Activated CD4-positive, CD25-positive, alpha-beta regulatory T cell treated with anti-CD3 and anti-CD28 coated beads, Interleukin-2, amount 50 U/mL, for 24 hours (primary cell): ENCODE data around the gene PSMC1.

Experiments
- ATAC-seq, 2 donors: fragments of 150-1000 bp; cut with Tn5 transposase; one replicate each; pipeline ENCODE4 v1.10.0; 2021; ENCODE audit warnings: mild to moderate bottlenecking in 1 of 2, moderate library complexity in 1 of 2

PSMC1 gene

DNA sequence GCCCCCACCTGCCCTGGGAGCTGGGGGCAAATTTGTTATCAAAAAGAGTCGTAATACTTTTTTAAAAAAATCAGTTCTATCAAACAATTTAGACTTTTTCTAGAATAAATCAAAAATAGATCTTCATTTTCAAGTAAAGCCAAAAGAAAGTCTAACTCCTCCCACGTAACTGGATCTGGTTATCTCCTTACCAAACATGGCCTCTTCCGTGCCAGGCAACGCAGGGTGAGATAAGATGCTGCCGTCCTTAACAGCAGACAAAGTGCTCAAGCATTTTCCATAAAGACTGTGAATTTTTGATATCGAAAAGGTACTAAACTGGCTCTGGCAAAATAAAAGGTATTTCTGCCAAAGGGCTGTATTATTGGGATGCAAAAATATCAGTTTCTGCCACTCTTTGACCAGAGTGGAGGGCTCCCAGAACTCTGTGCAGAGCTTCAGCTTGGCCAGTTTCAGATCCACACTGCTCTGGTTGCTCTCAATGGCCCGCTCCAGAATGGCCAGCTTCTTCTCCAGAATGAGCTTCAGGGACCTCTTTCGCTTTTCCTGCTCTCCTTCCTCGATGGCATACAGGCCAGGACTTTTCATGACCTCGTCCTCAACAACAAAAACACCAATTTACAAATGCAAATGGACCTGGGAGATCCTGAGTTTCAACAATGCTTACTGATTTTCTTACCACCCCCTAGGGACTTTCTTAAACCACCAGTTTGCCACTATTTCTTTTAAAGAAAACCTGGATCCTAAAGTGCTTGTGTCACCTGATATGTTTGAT lies 46.4 kb downstream of the PSMC1 start:
- no peak for ATAC-seq

GRCh38 chr14:90303473-90303872 lies 47.1 kb downstream of the PSMC1 start:
- ATAC-seq: no peak

GRCh38 chr14:90304502-90304901 lies 48.1 kb downstream of the PSMC1 start:
- no peak for ATAC-seq

- no peak for ATAC-seq
Observed at GRCh38 chr14:90305176-90305601, 48.8 kb downstream of the PSMC1 start.

DNA sequence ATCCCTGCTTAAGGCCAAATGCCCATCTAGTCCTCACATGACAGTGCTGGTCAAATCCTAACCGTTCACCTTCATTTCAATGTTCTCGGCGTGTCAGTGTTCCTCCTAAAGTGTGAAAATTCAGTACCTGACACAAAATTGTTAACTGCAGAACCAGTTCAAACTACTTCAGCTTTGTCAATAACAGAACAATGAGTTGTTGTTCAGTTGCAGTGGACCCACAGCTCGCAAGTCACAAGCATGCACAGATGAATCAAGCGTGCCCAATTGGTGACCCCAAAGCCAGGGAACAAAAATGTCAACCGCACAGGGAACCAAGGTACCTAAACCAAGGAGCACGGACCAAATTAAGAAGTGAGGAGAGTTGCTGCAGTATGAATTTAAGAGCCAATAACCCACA lies 52.2 kb downstream of the PSMC1 start:
- ATAC-seq: no peak

DNA sequence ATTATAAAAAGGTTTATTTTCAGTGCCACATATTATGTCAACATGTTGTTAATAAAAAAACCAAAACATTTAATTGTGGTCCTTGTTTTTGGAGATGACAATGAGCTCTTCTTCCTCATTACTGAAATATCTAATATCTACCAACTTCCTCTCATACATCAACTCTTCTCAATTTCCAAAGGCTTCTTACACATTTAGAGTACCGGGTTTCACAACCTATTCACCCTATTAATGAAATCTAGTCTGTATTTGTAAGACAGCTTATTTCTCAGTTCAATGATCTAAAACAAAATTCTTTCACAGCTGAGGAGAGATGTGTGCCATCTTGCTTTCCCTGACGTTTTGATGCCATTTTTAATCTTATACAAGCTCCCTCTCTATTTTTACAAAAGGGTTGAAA lies 60.9 kb downstream of the PSMC1 start:
- ATAC-seq: no peak

DNA sequence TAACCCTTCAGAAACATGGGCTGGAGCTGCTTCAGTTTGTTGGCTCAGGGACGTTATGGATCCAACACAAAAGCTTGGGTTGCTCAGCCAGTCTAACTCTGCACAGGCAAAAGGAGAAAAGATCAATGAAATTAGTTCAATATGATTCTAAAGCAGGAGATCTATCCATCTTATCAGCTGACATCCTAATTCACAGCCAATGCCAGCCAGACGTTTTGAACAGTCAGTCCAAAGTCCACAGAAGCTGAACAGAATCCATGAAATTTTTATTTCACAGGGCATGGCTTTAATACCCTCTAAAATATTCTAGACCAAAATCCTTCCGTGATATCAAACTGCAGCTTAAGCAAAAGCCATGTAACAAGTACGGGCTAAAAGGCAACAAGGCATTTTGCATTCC lies 61.7 kb downstream of the PSMC1 start:
- ATAC-seq: no peak

DNA sequence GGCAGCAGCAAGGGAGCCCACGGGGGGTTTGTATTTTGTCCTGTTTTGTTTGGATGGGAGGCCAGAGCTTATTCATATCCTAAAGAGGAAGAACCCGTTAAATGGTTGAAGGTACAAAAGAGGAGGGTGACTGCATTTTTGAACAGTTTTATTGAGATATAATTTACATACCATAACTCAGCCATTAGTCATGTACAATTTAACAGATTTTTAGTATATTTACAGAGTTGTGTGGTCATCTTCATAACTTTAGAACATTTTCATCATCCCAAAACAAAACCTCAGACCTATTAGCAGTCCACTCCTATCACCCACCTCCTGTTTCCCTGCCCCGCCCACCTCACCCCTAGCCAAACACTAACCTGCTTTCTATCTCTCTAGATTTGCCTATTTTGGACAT lies 62.8 kb downstream of the PSMC1 start:
- no peak for ATAC-seq

DNA sequence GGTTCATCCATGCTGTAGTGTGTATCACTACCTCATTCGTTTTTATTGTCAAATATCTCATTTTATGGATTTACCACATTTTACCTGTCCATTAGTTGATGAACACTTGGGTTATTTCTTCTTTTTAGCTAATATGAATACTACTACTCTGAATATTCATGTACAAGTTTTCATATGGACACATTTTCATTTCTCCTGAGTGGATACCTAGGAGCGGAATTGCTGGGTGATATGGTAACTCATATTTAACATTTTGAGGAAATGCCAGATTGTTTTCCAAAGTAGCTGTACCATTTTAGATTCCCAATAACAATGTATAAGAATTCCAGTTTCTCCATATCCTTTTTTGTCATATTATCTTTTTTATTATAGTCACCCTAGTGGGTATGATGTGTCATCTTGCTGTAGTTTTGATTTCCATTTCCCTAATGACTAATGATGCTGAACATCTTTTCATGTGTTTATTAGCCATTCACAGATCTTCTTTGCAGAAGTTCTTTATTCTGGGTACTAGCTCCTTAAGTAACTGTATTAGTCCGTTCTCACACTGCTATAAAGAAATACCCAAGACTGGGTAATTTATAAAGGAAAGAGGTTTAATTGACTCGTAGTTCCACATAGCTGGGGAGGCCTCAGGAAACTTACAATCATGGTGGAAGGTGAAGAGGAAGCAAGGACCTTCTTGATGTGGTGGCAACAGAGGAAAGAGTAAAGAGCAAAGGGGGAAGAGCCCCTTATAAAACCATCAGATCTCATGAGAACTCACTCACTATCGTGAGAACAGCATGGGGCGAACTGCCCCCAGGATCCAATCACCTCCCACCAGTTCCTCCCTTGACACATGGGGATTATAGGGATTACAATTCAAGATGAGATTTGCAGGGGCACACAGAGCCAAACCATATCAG lies 63.5 kb downstream of the PSMC1 start:
- ATAC-seq: peak; percentile 81 to 92

GRCh38 chr14:90321891-90322290 lies 65.5 kb downstream of the PSMC1 start:
- ATAC-seq: no peak
